Activated CD4-positive, alpha-beta T cell treated with anti-CD3 and anti-CD28 coated beads for 24 hours (primary cell): ENCODE measurements around the gene IGFLR1.
A peak's percentile ranks its signal among the peaks of the same experiment; 100 is the strongest.
"Not testable (repeated sequence)": the region's sequence is repeated elsewhere in the genome, so short reads cannot be mapped to it uniquely, and the experiment has no call there.

Experiments used
- DNase-seq, 2 donors: peaks; one replicate each; pipeline ENCODE4 v3.0.0-alpha.2; 2020; ENCODE audit warnings: low read depth in 2 of 2

Gene IGFLR1

GRCh38 chr19:35724132-35724531 is 18.1 kb downstream of the IGFLR1 start:
- not testable (repeated sequence) for DNase-seq

DNA sequence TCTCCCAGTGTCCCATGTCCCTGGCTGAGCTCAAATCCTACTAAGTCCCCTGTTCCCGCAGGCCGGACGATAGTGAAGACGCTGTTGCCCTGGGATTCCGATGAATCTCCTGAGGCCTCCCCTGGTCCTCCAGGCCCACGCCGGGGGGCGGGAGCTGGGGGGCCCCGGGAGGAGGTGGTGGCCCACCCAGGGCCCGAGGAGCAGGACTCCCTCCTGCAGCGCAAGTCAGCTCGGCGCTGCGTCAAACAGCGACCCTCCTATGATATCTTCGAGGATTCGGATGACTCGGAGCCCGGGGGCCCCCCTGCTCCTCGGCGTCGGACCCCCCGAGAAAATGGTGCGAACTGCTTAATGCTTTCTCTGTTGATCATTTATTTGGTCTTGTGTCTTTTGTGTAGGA is 18.6 kb downstream of the IGFLR1 start:
- no peak for DNase-seq

DNA sequence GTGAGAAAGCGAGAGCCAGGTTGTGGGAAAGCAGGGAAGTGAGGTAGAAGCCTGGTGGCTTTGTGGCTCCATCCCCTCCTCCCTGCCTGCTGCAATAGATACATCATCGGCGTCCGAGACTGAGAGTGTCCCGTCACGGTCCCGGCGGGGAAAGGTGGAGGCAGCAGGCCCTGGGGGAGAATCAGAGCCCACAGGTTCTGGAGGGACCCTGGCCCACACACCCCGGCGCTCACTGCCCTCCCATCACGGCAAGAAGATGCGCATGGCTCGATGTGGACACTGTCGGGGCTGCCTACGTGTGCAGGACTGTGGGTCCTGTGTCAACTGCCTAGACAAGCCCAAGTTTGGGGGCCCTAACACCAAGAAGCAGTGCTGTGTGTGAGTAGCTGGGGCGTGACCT is 19.4 kb downstream of the IGFLR1 start:
- no peak for DNase-seq

GRCh38 chr19:35722461-35722860 is 19.8 kb downstream of the IGFLR1 start:
- DNase-seq, result no peak

GRCh38 chr19:35721374-35721773 is 20.9 kb downstream of the IGFLR1 start:
- no peak for DNase-seq

DNA sequence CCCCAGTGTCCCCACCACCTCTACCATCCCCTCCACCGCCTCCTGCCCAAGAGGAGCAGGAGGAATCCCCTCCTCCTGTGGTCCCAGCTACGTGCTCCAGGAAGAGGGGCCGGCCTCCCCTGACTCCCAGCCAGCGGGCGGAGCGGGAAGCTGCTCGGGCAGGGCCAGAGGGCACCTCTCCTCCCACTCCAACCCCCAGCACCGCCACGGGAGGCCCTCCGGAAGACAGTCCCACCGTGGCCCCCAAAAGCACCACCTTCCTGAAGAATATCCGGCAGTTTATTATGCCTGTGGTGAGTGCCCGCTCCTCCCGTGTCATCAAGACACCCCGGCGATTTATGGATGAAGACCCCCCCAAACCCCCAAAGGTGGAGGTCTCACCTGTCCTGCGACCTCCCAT is 21.6 kb downstream of the IGFLR1 start:
- no peak for DNase-seq

GRCh38 chr19:35720163-35720524 is 22.1 kb downstream of the IGFLR1 start:
- DNase-seq, result no peak

- no peak for DNase-seq
Observed at GRCh38 chr19:35719402-35720162, 22.7 kb downstream of the IGFLR1 start.

DNA sequence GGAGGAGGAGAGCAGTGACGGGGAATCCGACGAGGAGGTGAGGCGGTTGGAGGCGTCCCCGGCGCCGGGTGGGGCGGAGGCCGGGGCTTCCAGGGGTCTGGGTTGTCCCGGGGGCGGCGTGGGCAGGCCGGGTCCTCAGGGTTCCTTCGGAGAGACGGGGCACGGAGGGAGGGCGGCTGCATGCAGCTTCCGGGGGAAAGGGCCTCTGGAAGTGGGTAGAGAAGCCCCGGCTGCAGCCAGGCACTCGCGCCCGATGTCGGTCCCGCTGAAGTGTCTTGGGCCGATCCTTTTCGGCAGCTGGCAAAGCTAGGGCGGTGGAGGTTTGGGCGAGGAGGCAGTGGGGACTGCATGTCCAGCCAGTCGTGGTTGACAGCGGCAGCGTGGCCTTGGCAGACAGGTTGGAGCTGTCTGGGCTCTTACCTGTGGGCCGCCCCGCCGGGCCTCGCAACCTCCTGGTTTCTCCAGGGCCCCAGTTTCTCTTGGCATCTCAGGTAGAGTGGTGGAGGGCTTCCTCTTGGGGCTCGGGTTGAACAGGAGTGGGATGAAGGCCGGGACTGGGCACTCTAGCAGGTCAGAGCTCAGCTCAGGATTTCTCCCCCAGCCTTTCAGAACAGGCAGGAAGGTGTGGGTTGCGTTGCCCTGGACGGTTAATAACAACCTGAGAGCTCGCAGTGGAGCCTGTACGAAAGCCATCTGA is 23.8 kb downstream of the IGFLR1 start:
- peak in 1 of 2 donors; percentile 52 for DNase-seq

DNA sequence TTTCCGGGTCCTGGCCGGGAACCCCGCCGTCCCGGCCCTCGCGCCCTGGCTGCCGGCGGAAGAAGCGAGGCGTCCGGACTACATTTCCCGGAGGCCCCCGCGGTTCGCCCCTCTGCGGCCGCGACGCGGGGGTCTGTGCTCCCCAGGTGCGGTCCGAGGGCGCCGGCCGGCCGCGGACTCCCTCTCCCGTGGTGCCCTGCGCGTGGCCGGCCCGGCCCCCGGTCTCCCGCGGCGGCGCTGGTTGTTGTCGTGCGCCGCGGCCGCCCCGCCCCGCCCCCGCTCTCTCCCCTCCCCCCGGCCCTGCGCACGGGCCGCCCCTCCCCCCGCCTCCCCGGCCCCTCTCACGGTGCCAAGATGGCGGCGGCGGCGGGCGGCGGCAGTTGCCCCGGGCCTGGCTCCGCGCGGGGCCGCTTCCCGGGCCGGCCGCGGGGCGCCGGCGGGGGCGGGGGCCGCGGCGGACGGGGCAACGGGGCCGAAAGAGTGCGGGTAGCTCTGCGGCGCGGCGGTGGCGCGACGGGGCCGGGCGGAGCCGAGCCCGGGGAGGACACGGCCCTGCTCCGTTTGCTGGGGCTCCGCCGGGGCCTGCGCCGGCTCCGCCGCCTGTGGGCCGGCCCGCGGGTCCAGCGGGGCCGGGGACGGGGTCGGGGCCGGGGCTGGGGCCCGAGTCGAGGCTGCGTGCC is 24.4 kb downstream of the IGFLR1 start, which contains the start of gene KMT2B:
Gene KMT2B (plus strand): TSS at position 339 of the 680 bp plus-strand sequence. CDS start 16 bp downstream, at position 355.
- peak in 1 of 2 donors; percentile 92 for DNase-seq

DNA sequence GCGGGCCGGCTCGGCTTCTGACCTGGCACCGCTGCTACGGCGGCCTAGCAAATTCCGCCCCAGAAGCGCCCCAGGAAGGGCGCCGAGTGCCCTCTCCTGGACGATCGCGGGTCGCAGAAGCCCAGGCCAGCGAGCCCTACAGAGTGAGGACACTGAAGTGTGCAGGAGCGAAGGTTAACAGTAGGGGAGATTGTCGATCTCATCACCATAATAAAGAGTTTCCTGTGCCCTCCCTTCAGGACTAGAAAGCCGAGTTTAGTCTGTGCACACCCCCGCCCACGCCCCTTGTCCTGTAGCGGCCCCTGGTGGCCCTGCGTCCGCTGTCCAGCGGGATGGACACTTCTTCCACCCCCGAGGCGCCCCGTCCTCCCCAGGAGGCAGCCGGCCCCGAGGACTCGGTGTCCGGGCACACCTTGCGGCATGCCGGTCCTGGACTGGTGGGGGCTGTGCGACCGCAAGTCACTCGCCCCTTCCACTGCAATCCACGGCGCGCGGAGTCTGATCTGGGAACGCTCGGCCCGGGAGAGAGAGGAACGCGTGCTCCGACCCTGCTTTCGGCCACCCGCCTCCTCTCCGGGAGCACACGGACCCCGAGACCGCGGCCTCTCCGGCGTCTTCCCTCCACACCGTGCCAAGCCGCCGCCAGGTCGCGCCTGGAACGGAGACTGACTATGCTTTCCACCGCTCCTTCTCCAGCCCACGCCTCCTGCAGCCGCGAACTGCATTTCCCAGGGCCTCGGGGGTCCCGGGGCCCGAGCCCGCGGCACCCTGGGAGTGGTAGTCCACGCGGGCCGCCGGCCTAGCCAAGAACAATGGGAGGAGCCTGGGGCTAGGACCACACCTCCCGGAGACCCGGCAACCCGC is 25.2 kb downstream of the IGFLR1 start:
- peak; percentile 65 to 92 for DNase-seq

DNA sequence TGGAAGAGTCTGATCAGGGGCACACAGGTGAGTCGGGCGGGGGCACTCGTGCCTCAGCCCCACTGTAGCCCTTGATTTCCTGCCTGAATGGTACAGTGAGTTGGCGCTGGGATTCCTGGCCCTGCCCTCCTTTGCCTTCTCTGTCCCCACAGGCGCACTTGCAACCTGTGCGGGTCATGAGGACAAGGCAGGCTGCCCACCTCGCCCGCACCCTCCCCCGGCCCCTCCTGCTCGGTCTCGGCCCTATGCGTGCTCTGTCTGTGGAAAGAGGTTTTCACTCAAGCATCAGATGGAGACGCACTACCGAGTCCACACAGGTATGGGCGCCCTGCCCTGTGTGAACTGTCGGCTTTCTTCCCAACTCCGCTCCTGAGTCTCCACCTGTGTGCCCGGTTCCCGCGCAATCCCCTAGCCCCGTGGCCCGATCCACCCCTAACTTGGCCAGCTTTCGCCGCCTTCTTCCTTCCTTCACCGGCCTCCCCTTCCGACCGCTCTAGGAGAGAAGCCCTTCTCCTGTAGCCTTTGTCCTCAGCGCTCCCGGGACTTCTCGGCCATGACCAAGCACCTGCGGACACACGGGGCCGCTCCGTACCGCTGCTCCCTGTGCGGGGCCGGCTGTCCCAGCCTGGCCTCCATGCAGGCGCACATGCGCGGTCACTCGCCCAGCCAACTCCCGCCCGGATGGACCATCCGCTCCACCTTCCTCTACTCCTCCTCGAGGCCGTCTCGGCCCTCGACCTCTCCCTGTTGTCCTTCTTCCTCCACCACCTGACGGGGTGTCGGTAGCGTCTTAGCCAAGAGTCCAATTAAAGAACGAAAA is 26.1 kb downstream of the IGFLR1 start:
- DNase-seq, result no peak

DNA sequence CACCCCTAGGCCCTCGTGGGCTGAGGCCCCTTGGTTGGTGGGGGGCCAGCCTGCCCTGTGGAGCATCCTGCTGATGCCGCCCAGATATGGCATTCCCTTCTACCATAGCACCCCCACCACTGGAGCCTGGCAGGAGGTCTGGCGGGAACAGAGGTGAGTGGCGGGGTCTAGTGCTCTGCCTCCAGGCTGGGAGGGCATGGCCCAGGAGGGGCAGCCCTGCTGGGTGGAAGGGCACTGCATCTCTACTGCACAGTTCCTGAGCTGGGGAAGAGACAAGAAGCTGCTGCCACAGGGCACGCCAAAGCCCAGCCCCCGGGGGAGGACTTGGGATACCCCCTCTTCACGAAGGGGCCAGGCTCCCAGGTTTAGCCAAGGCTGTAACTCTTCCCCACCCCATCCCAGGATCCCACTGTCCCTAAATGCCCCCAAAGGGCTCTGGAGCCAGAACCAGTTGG is 26.9 kb downstream of the IGFLR1 start:
- no peak for DNase-seq

- no peak for DNase-seq
Observed at GRCh38 chr19:35714601-35715354, 27.5 kb downstream of the IGFLR1 start.

GRCh38 chr19:35713904-35714495 is 28.3 kb downstream of the IGFLR1 start:
- no peak for DNase-seq

DNA sequence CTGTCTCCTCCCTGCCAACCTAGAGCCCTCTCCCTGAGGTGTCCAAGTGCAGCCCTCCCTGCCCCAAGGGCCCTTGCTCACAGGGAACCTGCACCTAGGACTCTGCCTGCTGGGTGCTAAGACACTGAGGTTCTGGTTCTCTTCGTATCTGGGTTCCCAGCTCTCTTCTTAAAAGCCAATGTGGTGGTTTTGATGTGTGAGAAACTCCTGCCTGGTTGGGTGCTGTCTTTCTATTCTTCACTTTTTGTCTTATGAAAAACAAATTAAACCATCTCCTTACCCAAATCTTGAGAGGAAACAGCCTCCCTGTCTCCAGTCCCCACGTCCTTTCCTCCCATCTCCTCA is 28.8 kb downstream of the IGFLR1 start:
- no peak for DNase-seq

DNA sequence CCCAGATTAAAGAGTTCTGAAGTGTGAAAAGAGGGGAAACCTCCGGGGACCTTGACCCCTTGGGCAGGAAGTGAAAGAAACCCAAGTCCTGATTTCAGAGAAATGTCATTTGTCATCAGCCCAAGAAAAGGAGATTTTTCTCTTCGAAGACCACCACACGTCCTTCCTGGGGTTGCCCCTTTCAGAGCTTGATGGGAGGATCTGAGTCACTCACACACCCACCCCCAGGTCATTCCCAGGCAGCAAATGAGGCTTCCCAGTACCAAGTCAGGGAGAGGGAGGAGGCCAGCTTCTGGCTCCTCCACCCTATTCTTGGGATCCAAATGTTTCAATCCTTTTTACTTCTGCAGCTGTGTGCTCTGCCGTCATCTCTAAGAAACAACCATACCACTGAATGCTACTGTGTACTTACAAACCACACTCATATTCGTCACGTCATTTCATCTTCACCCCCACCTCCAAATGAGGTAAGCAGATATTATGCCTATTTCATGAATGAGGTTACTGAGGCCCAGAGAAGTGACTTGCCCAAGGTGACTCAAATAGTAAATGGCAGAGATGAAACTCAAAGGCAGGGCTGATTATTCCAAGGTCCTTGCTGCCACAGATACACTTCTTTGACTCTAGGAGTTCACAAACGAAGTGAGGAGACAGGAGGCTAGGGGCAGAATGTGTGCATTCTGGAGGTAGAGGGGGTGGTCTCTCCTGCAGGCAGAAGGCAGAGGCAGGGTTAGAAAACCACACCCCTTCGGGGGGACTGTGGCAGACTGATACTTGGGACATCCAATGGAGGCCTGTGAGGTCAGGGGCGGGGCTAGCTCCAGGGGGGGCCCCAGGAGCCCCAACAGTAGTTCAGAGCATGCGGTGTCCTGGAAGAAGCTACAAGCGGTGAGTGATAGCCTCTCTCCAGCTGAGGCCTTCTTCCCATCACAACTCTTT is 29.4 kb downstream of the IGFLR1 start:
- peak; percentile 71 to 77 for DNase-seq
